Dermis blood vessel endothelial cell (primary cell): ENCODE measurements around the gene BLOC1S4. TPM values are rescaled to one million over a fixed set of nuclear protein-coding genes. Genes with fewer than 3 reads are reported as not detected.
"Not testable (repeated sequence)": the region's sequence is repeated elsewhere in the genome, so short reads cannot be mapped to it uniquely, and the experiment has no call there.

Experiments used
- DNase-seq: peaks from one replicate; pipeline ENCODE4 v3.0.0; 2010
- total RNA-seq: library from RNA; depleted of rRNA; stranded (reverse); fragments of >200 nt; gene quantifications from 2 replicates; pipeline ENCODE4 v1.2.3, GENCODE V29; 2014

Gene BLOC1S4
- total RNA-seq, 1 donor from 2014 or later, result 17.0 TPM

GRCh38 chr4:6746721-6747293 is 30.8 kb downstream of the BLOC1S4 start:
- DNase-seq, result no peak

GRCh38 chr4:6747294-6748051 is 31.5 kb downstream of the BLOC1S4 start:
- DNase-seq, result no peak

GRCh38 chr4:6748286-6748685 is 32.3 kb downstream of the BLOC1S4 start:
- no peak for DNase-seq

- peak; percentile 58 for DNase-seq
Observed at GRCh38 chr4:6749340-6750171, 33.6 kb downstream of the BLOC1S4 start.

GRCh38 chr4:6750286-6751221 is 34.6 kb downstream of the BLOC1S4 start:
- DNase-seq, result no peak

GRCh38 chr4:6751611-6752485 is 35.9 kb downstream of the BLOC1S4 start:
- DNase-seq, result no peak

GRCh38 chr4:6752486-6752829 is 36.5 kb downstream of the BLOC1S4 start:
- DNase-seq, result no peak

- DNase-seq, result no peak
Observed at GRCh38 chr4:6753103-6753560, 37.2 kb downstream of the BLOC1S4 start.

- no peak for DNase-seq
Observed at GRCh38 chr4:6753891-6754290, 37.9 kb downstream of the BLOC1S4 start.

GRCh38 chr4:6754481-6755087 is 38.6 kb downstream of the BLOC1S4 start:
- DNase-seq, result no peak

GRCh38 chr4:6755088-6755753 is 39.2 kb downstream of the BLOC1S4 start:
- DNase-seq, result no peak

GRCh38 chr4:6756345-6756744 is 40.4 kb downstream of the BLOC1S4 start:
- DNase-seq, result not testable (repeated sequence)

- DNase-seq, result no peak
Observed at GRCh38 chr4:6758728-6759127, 42.8 kb downstream of the BLOC1S4 start.

GRCh38 chr4:6760865-6761264 is 44.9 kb downstream of the BLOC1S4 start:
- no peak for DNase-seq

GRCh38 chr4:6761649-6762615 is 46.0 kb downstream of the BLOC1S4 start:
- DNase-seq, result no peak

GRCh38 chr4:6763330-6763851 is 47.4 kb downstream of the BLOC1S4 start:
- no peak for DNase-seq

- no peak for DNase-seq
Observed at GRCh38 chr4:6764976-6765620, 49.1 kb downstream of the BLOC1S4 start.

GRCh38 chr4:6765703-6766102 is 49.7 kb downstream of the BLOC1S4 start:
- no peak for DNase-seq
